Breast epithelium (tissue), 3 donors: ENCODE measurements around the gene CDK14.

Experiments
- CTCF ChIP-seq, 3 donors: fragments of 450-650 bp; IDR thresholded peaks; one replicate each; pipeline ENCODE4 v1.5.1; 2016 to 2017; ENCODE audit warnings: antibody characterized with exemption in 3 of 3, mild to moderate bottlenecking in 3 of 3, moderate library complexity in 3 of 3
- POLR2A ChIP-seq: fragments of 450-650 bp; IDR thresholded peaks from one replicate; pipeline ENCODE4 v1.6.1; 2016; ENCODE audit warnings: antibody characterized with exemption, mild to moderate bottlenecking, moderate library complexity
- POLR2AphosphoS5 ChIP-seq, 3 donors: sonication (generic); formaldehyde crosslinking; IDR thresholded peaks; one replicate each; pipeline ENCODE4 v1.6.1; 2017; ENCODE audit warnings: antibody characterized with exemption in 3 of 3

GRCh38 chr7:91064938-91065337 is 468.8 kb downstream of the CDK14 start:
- TF ChIP-seq CTCF (IDR thresholded peaks at IDR 0.05) (no peak), POLR2A (no peak), POLR2AphosphoS5 (IDR thresholded peaks at IDR 0.05) (no peak)
